Erythroblast (primary cell): Measurements from ENCODE around the gene CAMKK2.
"Not testable (repeated sequence)": the region's sequence is repeated elsewhere in the genome, so short reads cannot be mapped to it uniquely, and the experiment has no call there.

Source experiments
- DNase-seq, 2 experiments: peaks; one replicate each; lab custom pipeline; 2025; lab: John Stamatoyannopoulos, UW
- GATA1 ChIP-seq: IDR thresholded peaks from 2 replicates; pipeline ENCODE4 v1.6.1; 2011; ENCODE audit warnings: low read depth, mild to moderate bottlenecking, control low read depth, low read length, moderate library complexity
- POLR2A ChIP-seq: IDR thresholded peaks from 2 replicates; pipeline ENCODE4 v1.6.1; 2011; ENCODE audit warnings: mild to moderate bottlenecking, low read length

CAMKK2 gene

DNA sequence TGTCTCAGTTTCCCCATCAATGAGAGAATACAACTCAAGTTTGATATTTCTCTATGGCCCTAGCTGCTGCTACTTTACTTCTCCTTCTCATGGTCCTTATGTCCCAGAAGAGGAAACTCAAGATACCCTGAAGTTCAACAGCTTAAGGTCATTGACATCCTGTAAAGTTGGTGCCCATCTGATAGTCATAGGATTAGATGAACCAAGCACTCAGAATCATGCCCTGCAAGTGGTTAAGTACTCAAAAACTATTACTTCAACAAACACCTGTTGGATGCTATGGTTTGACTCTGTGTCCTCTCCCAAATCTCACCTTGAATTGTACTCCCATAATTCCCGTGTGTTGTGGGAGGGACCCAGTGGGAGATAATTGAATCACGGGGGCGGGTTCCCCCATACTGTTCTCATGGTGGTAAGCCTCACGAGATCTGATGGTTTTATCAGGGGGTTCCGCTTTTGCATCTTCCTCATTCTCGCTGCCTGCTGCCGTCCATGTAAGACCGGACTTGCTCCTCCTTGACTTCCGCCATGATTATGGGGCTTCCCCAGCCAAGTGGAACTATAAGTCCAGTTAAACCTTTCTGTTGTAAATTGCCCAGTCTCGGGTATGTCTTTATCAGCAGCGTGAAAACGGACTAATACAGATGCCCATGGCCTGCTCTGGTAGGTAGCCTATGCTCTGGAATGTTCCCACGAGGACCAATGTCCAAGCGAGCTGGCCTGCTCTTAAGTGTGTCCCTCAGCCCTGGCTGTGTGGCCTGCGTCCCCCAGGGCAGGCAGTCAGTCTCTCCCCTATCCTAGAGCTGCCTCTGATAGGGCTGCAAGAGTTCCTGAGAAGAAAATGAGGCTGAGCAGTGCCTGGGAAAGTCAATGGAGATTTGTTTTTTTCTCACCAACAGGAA lies 18.1 kb downstream of the CAMKK2 start:
- TF ChIP-seq POLR2A (no peak), GATA1 (no peak)
- no peak for DNase-seq

DNA sequence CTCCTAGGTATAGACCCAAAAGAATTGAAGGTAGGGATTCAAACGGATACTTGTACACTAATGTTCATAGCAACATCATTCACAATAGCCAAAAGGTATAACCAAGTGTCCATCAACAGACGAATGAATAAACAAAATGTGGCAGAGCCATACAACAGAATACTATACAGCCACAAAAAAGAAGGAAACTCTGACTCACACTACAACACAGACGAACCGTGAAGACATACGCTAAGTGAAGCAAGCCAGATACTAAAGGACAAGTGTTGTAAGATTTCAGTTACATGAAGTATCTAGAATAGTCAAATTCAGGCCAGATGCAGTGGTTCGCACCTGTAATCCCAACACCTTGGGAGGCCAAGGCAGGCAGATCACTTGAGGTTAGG lies 19.1 kb downstream of the CAMKK2 start:
- TF ChIP-seq GATA1 = no peak
- no peak for TF ChIP-seq POLR2A
- DNase-seq = no peak

DNA sequence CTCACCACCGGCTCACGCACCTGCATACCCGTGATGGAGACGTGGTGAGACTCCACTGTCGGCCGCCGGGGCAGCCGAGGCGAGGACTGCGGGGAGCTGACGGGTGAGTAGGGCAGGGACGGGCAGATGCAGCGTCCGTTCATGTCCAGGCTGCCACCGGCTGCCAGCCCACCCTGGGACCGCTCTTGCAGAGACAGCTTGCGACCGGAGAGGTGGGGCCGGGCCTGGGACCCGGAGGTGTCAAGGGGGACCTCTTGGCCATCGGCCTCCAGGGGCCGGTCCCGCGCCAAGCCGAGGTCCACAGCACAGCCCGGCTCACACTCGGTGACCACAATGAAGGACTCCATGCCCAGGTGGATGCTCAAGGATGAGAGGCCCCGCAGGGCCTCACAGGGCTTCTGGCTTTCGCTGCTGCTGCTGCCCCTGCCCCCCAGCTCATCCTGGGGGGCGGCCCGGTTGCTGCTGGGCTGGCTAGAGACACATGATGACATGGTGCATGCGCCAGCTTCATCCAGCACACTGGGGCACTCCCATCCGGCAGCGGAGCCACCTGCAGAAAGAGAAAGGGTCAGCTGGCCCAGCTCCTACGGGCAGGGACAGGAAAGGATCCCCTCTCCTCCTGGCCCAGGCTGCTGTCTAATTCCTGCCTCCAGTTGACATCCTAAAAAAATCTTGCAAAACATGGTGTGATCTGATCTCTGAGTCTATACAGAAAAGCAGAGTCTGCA lies 22.3 kb downstream of the CAMKK2 start:
- no peak for DNase-seq

GRCh38 chr12:121273364-121273896 lies 23.1 kb downstream of the CAMKK2 start:
- TF ChIP-seq POLR2A (no peak), GATA1 (no peak)
- DNase-seq = no peak

More for the DNA sequence above, 22.3 kb downstream of the CAMKK2 start:
- no peak for TF ChIP-seq POLR2A
- no peak for TF ChIP-seq GATA1

- no peak for DNase-seq
- TF ChIP-seq POLR2A (no peak), GATA1 (no peak)
These were observed 28.7 kb downstream of the CAMKK2 start for GRCh38 chr12:121267822-121268221.

GRCh38 chr12:121264951-121265515 lies 31.5 kb downstream of the CAMKK2 start:
- no peak for TF ChIP-seq GATA1
- TF ChIP-seq POLR2A = no peak
- no peak for DNase-seq

- no peak for DNase-seq
- TF ChIP-seq POLR2A = no peak
- TF ChIP-seq GATA1 = no peak
These were observed 32.4 kb downstream of the CAMKK2 start for GRCh38 chr12:121264135-121264534.

GRCh38 chr12:121263206-121263935 lies 33.1 kb downstream of the CAMKK2 start:
- no peak for DNase-seq
- TF ChIP-seq GATA1 (no peak), POLR2A (no peak)

- TF ChIP-seq POLR2A (no peak), GATA1 (no peak)
- no peak for DNase-seq
These were observed 35.1 kb downstream of the CAMKK2 start for GRCh38 chr12:121261398-121261797.

GRCh38 chr12:121260091-121260490 lies 36.4 kb downstream of the CAMKK2 start:
- TF ChIP-seq GATA1 (no peak), POLR2A (no peak)
- DNase-seq = no peak

- no peak for DNase-seq
- no peak for TF ChIP-seq POLR2A
- TF ChIP-seq GATA1 = no peak
These were observed 37.4 kb downstream of the CAMKK2 start for GRCh38 chr12:121259074-121259473.

- not testable (repeated sequence) for DNase-seq
These were observed 38.6 kb downstream of the CAMKK2 start for GRCh38 chr12:121257704-121258449.
